Measurements from ENCODE around the gene MAPKAP1. TPM values are rescaled to one million over a fixed set of nuclear protein-coding genes. Genes with fewer than 3 reads are reported as not detected.

MAPKAP1 gene
- total RNA-seq, 4 donors from 2014 or later, result 46.7 to 63.0 (median 57.9) TPM

DNA sequence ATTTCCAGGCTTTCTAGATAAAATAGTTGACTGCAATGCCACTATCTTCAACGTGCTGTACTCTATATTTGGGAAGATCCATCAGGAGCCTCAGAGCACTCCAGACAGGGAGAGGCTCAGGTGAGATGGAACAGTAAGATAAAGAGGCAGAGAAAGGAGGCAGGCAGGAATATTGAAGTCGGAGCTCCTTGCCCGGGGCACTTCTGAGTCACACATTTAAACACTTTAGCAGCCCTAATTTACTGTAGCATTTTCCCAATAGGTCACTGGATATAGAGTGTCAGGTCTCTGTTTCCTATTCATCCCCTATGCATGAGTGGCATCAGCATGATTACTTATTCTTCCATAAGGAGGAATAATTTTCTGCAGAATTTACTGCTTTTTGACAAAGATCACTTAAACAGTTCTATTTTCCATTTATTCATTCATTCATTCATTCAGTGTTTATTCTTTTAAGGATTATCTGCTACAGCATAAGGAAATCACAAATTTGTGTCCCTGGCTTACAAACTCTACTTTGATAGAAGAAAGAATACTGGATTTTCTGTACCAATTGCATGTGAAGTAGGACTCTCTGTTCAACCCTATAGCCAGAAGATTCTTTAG is 170.7 kb downstream of the MAPKAP1 start:
- DNase-seq (ENCODE audit: low spot score in 2 of 2), result no peak
- WGBS, 2 donors, result 51 to 66% methylated on average over 3 of the region's 3 CpGs

DNA sequence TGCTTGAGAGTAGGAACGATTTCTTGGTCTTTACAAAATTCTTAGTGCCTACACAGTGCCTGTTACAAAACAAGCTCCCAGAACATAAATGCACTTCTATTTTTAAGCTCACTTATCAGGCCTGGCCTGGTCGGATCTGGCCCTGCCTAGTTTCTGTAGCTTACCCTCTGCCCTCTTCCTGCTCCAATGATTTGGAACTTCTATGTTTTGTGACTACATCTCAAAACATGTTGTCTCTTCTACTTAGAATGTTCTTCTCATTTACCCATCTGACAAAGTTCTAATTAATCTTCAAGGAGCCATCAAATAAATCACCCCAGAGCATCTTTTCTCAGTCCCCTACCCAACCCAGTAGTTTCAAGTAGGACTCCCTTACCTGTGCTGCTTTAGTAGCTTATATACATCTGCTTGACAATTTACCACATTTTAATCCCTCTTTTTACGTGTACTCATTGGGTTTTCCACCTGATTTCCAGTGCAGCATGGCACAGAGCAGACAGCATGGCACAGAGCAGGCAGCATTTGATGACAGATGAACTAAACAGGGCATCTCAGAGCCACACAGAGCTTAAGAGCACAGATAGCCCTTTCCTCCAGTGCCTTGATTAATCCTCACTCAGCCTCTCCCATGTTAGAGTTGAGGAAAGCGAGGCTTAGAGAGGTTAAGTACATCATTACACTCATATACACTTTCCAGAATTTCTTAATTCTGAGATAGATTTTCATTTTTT is 171.9 kb downstream of the MAPKAP1 start:
- TF ChIP-seq, protein P1, sequence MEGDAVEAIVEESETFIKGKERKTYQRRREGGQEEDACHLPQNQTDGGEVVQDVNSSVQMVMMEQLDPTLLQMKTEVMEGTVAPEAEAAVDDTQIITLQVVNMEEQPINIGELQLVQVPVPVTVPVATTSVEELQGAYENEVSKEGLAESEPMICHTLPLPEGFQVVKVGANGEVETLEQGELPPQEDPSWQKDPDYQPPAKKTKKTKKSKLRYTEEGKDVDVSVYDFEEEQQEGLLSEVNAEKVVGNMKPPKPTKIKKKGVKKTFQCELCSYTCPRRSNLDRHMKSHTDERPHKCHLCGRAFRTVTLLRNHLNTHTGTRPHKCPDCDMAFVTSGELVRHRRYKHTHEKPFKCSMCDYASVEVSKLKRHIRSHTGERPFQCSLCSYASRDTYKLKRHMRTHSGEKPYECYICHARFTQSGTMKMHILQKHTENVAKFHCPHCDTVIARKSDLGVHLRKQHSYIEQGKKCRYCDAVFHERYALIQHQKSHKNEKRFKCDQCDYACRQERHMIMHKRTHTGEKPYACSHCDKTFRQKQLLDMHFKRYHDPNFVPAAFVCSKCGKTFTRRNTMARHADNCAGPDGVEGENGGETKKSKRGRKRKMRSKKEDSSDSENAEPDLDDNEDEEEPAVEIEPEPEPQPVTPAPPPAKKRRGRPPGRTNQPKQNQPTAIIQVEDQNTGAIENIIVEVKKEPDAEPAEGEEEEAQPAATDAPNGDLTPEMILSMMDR (IDR thresholded peaks at IDR 0.05), result no peak
- TF ChIP-seq POLR2A (IDR thresholded peaks at IDR 0.05), result no peak

More for the DNA sequence above, 170.7 kb downstream of the MAPKAP1 start:
- H3K4me3 ChIP-seq (ENCODE audit: low read depth, poor library complexity, severe bottlenecking), result no peak overlapping the region
- TF ChIP-seq POLR2A (IDR thresholded peaks at IDR 0.05), result no peak
- TF ChIP-seq, protein P1 (IDR thresholded peaks at IDR 0.05), result no peak
- intact Hi-C loops (cut with DNase I; ENCODE audit: low total_unique reads), result no loop called here

DNA sequence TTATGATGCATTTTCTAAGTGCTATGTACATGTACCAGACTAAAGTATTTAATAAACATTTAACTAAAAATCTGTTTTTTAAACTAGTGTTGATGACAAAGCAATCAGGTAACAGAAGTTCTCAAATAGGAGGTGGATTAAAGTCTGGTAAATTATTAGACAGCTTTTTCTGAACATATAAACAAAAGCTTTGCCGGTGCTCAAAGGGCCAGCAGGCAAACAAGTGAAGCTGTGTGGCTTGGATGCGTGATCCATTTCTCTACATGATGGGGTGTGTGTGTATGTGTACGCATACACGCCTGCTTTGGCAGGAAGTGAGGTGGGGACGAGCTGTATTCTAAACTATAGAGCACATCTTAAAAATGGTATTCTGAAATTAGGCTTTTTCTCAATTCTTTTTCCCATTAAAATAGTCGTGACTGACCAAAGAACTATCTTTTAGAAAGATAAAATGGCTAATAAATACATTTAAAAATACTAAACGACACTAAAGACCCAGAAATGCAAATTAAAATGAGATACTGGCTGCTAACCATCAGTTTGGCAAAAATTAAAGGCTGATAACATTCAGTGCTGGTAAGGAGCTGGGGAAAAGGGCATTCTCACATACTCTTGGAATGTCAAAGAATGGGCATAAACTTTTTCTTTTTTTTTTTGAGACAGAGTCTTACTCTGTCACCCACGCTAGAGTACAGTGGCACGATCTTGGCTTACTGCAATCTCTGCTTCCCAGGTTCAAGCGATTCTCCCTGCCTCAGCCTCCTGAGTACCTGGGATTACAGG is 174.0 kb downstream of the MAPKAP1 start:
- 94 to 95% methylated on average over 10 of the region's 10 CpGs for WGBS, 2 donors
- intact Hi-C loops (cut with DNase I; ENCODE audit: low total_unique reads), result no loop called here
- TF ChIP-seq POLR2A (IDR thresholded peaks at IDR 0.05), result no peak
- TF ChIP-seq, protein P1 (IDR thresholded peaks at IDR 0.05), result no peak
- no peak overlapping the region for H3K4me3 ChIP-seq (ENCODE audit: low read depth, poor library complexity, severe bottlenecking)
- no peak for DNase-seq (ENCODE audit: low spot score in 2 of 2)

More for the DNA sequence above, 171.9 kb downstream of the MAPKAP1 start:
- DNase-seq (ENCODE audit: low spot score in 2 of 2), result no peak
- WGBS, 2 donors, result 60 to 67% methylated on average over 4 of the region's 4 CpGs
- intact Hi-C loops (cut with DNase I; ENCODE audit: low total_unique reads), result no loop called here
- H3K4me3 ChIP-seq (ENCODE audit: low read depth, poor library complexity, severe bottlenecking), result no peak overlapping the region

- WGBS, 2 donors, result 91% methylated on average over 3 of the region's 3 CpGs
- no peak overlapping the region for H3K4me3 ChIP-seq (ENCODE audit: low read depth, poor library complexity, severe bottlenecking)
- no peak for DNase-seq (ENCODE audit: low spot score in 2 of 2)
- intact Hi-C loops (cut with DNase I; ENCODE audit: low total_unique reads), result no loop called here
- TF ChIP-seq POLR2A (IDR thresholded peaks at IDR 0.05), result no peak
- TF ChIP-seq, protein P1 (IDR thresholded peaks at IDR 0.05), result no peak
These were observed 174.6 kb downstream of the MAPKAP1 start for GRCh38 chr9:125532412-125532811.

- H3K4me3 ChIP-seq (ENCODE audit: low read depth, poor library complexity, severe bottlenecking), result no peak overlapping the region
- intact Hi-C loops (cut with DNase I; ENCODE audit: low total_unique reads), result no loop called here
- no peak for TF ChIP-seq POLR2A (IDR thresholded peaks at IDR 0.05)
- TF ChIP-seq, protein P1 (IDR thresholded peaks at IDR 0.05), result no peak
- whole genome bisulfite sequencing, 2 donors, result 87 to 94% methylated on average over 5 of the region's 5 CpGs
- no peak for DNase-seq (ENCODE audit: low spot score in 2 of 2)
These were observed 177.2 kb downstream of the MAPKAP1 start for GRCh38 chr9:125529589-125530515.
